HFF-Myc (cell line): ENCODE results near the gene PALLD.

ENCODE experiments used
- DNase-seq: peaks from one replicate; pipeline ENCODE4 v3.0.0-alpha.2; 2011; ENCODE audit warnings: low read depth; ENCODE audit errors: extremely low read depth
- H3K4me3 ChIP-seq: replicated peaks from 2 replicates; pipeline ENCODE4 v1.5.1; 2011; ENCODE audit warnings: low read depth, mild to moderate bottlenecking, control low read depth, low read length
- TF ChIP-seq, protein P1 (sequence below): IDR thresholded peaks from 2 replicates; pipeline ENCODE4 v1.5.1; 2012; ENCODE audit warnings: mild to moderate bottlenecking, low read depth, low read length, control low read depth; ENCODE audit errors: missing control alignments

The PALLD gene

GRCh38 chr4:168741281-168742173 is 244.7 kb downstream of the PALLD start:
- DNase-seq = no peak
- TF ChIP-seq, protein P1, sequence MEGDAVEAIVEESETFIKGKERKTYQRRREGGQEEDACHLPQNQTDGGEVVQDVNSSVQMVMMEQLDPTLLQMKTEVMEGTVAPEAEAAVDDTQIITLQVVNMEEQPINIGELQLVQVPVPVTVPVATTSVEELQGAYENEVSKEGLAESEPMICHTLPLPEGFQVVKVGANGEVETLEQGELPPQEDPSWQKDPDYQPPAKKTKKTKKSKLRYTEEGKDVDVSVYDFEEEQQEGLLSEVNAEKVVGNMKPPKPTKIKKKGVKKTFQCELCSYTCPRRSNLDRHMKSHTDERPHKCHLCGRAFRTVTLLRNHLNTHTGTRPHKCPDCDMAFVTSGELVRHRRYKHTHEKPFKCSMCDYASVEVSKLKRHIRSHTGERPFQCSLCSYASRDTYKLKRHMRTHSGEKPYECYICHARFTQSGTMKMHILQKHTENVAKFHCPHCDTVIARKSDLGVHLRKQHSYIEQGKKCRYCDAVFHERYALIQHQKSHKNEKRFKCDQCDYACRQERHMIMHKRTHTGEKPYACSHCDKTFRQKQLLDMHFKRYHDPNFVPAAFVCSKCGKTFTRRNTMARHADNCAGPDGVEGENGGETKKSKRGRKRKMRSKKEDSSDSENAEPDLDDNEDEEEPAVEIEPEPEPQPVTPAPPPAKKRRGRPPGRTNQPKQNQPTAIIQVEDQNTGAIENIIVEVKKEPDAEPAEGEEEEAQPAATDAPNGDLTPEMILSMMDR = no peak
- no peak overlapping the region for H3K4me3 ChIP-seq

- TF ChIP-seq, protein P1 = no peak
- H3K4me3 ChIP-seq = no peak overlapping the region
- DNase-seq = no peak
Measured at GRCh38 chr4:168743131-168743530, 246.3 kb downstream of the PALLD start.

GRCh38 chr4:168743601-168744000 is 246.7 kb downstream of the PALLD start:
- TF ChIP-seq, protein P1 = no peak
- DNase-seq = no peak
- H3K4me3 ChIP-seq = no peak overlapping the region

- no peak for DNase-seq
- TF ChIP-seq, protein P1 = no peak
- no peak overlapping the region for H3K4me3 ChIP-seq
Measured at GRCh38 chr4:168744021-168744420, 247.2 kb downstream of the PALLD start.

GRCh38 chr4:168748807-168749206 is 252.0 kb downstream of the PALLD start:
- no peak for DNase-seq
- no peak overlapping the region for H3K4me3 ChIP-seq
- TF ChIP-seq, protein P1 = no peak

GRCh38 chr4:168751263-168752225 is 254.7 kb downstream of the PALLD start:
- TF ChIP-seq, protein P1 = no peak
- H3K4me3 ChIP-seq = no peak overlapping the region
- DNase-seq = no peak
